Fibroblast of the aortic adventitia (primary cell): ENCODE data around the gene RFX8. TPM values are rescaled to one million over a fixed set of nuclear protein-coding genes. Genes with fewer than 3 reads are reported as not detected.
A peak's percentile ranks its signal among the peaks of the same experiment; 100 is the strongest.

Experiments used
- DNase-seq: peaks from one replicate; pipeline ENCODE4 v3.0.0-alpha.2; 2010; ENCODE audit warnings: low read depth
- H3K4me3 ChIP-seq: 2 replicates; pipeline ENCODE4 v1.5.1; 2011; ENCODE audit warnings: low read depth, mild to moderate bottlenecking, control low read depth, low read length, moderate library complexity
- total RNA-seq: library from RNA; depleted of rRNA; stranded (reverse); fragments of >200 nt; gene quantifications from 2 replicates; pipeline ENCODE4 v1.2.3, GENCODE V29; 2012; ENCODE audit warnings: low replicate concordance
- TF ChIP-seq, protein P1 (sequence below): IDR thresholded peaks from 2 replicates; pipeline ENCODE4 v1.5.1; 2011; ENCODE audit warnings: mild to moderate bottlenecking, low read length, control low read depth, inconsistent platforms; ENCODE audit not compliant: insufficient read depth

Gene RFX8
- total RNA-seq, 1 donor = 24.1 TPM

- no peak overlapping the region for H3K4me3 ChIP-seq
- TF ChIP-seq, protein P1, sequence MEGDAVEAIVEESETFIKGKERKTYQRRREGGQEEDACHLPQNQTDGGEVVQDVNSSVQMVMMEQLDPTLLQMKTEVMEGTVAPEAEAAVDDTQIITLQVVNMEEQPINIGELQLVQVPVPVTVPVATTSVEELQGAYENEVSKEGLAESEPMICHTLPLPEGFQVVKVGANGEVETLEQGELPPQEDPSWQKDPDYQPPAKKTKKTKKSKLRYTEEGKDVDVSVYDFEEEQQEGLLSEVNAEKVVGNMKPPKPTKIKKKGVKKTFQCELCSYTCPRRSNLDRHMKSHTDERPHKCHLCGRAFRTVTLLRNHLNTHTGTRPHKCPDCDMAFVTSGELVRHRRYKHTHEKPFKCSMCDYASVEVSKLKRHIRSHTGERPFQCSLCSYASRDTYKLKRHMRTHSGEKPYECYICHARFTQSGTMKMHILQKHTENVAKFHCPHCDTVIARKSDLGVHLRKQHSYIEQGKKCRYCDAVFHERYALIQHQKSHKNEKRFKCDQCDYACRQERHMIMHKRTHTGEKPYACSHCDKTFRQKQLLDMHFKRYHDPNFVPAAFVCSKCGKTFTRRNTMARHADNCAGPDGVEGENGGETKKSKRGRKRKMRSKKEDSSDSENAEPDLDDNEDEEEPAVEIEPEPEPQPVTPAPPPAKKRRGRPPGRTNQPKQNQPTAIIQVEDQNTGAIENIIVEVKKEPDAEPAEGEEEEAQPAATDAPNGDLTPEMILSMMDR = no peak
- DNase-seq = no peak
Measured at GRCh38 chr2:101408925-101409324, 66.0 kb downstream of the RFX8 start.

GRCh38 chr2:101405351-101405899 is 69.5 kb downstream of the RFX8 start:
- H3K4me3 ChIP-seq = no peak overlapping the region
- DNase-seq = no peak
- TF ChIP-seq, protein P1 = no peak

- TF ChIP-seq, protein P1 = no peak
- no peak overlapping the region for H3K4me3 ChIP-seq
- DNase-seq = peak; percentile 28
Measured at GRCh38 chr2:101403745-101404144, 71.2 kb downstream of the RFX8 start.

DNA sequence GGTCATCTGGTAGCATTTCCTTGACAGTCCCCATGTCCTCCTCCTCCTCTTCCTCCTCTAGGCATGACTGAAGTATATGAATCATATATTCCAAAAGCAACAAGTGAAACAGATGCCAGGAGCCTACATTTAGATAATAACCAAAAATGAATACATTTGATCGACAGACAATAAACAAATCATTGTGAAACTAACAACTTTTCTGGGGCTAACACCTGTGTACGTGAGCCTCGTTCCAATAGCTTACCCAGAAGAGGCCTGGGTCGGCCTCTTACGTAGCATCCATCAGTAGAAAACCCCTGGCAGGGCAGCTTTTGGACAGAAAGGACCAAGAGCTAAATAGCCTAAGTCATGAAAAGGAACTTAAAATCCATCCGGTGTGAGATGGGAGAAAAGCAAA is 72.3 kb downstream of the RFX8 start:
- TF ChIP-seq, protein P1 = no peak
- no peak overlapping the region for H3K4me3 ChIP-seq
- no peak for DNase-seq

DNA sequence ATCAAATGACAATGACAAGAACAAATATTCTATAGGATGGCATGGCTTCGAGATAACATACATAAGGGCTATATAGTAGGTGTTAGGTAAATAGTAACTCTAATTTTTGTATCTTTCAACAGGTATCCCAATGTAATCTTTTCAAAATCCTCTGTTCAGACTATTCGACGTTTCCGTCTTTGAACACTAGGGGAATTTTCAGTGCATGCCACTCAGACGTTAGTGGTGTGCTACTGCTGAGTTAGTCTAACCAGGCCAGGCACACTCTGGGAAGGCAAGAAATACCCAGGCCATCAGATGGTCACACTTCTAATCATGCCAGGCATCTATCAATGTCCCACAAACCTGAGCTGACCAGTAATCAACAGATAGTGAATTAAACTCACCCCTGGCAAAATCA is 73.0 kb downstream of the RFX8 start:
- TF ChIP-seq, protein P1 = no peak
- no peak for DNase-seq

GRCh38 chr2:101401326-101401665 is 73.6 kb downstream of the RFX8 start:
- TF ChIP-seq, protein P1 = no peak
- no peak for DNase-seq
- H3K4me3 ChIP-seq = no peak overlapping the region

More for the DNA sequence above, 73.0 kb downstream of the RFX8 start:
- H3K4me3 ChIP-seq = no peak overlapping the region

- TF ChIP-seq, protein P1 = no peak
- no peak overlapping the region for H3K4me3 ChIP-seq
- DNase-seq = no peak
Measured at GRCh38 chr2:101400506-101401325, 74.2 kb downstream of the RFX8 start.
